KOPT-K1 (cell line): Measurements from ENCODE around the gene CLEC14A.

Experiments used
- H3K27ac ChIP-seq: fragments of 200-600 bp; sonication (generic); 2 replicates; pipeline ENCODE4 v1.5.1; 2016; ENCODE audit warnings: antibody characterized with exemption, mild to moderate bottlenecking, low read depth, low read length; ENCODE audit not compliant: poor library complexity, severe bottlenecking
- H3K36me3 ChIP-seq: fragments of 200-600 bp; sonication (generic); 2 replicates; pipeline ENCODE4 v1.5.1; 2017; ENCODE audit warnings: antibody characterized with exemption, mild to moderate bottlenecking, low read length, moderate library complexity; ENCODE audit not compliant: insufficient read depth
- H3K9me3 ChIP-seq: fragments of 200-600 bp; sonication (generic); 2 replicates; pipeline ENCODE4 v1.5.1; 2017; ENCODE audit warnings: antibody characterized with exemption, low read length, mild to moderate bottlenecking; ENCODE audit not compliant: insufficient read depth, poor library complexity, severe bottlenecking

CLEC14A gene

GRCh38 chr14:38204719-38205115, 51.2 kb downstream of the CLEC14A start:
- peaks cover 30% of the 10 kb centered on the region for H3K9me3 ChIP-seq
- no peaks in the 10 kb centered on the region for H3K36me3 ChIP-seq
- H3K27ac ChIP-seq, result no peak overlapping the region
